ENCODE measurements around the gene GGACT. TPM values are rescaled to one million over a fixed set of nuclear protein-coding genes. Genes with fewer than 3 reads are reported as not detected.

The GGACT gene
- total and polyA plus RNA-seq, 2 experiments from 2014 or later: 0.24 to 1.0 TPM

DNA sequence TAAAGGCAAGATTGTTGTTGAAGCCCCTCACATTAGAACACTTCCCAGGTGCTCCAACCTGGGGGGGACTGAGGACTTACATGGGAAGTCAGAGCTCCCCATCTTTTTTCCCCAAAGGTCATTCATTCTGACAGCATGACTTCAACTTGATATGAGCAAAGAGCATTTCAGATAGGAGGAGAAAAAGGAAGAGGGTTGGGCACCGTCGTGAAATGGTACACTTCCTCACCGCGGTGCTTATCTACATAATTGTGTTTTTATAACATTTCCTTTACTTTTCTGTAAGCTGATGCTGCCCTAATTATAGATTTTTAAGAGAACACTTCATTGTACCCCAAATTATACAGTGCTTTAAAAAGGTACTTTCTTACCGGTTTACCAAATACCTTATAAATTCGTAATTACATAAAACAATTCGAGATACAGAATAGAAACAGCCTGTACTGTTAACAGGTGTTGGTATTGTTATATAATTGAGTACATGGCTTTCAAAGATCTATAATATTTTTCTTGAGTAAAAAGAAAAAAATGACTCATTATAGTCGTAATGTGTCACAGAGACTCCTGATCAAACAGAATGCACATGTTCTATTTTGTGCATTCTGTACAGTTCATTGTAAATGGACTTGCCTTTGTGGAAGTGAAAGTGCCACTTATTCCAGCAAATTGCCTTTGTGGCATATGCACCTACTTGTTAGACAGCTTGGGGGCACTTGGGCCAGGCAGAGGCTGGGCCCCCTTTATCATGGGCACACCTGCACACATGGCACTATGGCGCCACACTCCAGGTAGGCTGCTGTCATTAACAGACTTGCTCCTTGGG lies 81.8 kb downstream of the GGACT start:
- no peaks in the 10 kb centered on the region; the same call in 2 of the 3 replicates for H3K36me3 Mint-ChIP-seq (ENCODE audit: low read depth)
- H3F3A ChIP-seq (replicated peaks; ENCODE audit: low read depth): no peaks in the 10 kb centered on the region; the same call in 1 of the 2 replicates
- H3K9me2 ChIP-seq (ENCODE audit: insufficient read depth): no peaks in the 10 kb centered on the region
- peaks cover 3% of the 10 kb centered on the region for H3K27me3 Mint-ChIP-seq (ENCODE audit: insufficient read depth, low read depth, poor library complexity)
- H4K20me1 ChIP-seq (replicated peaks; ENCODE audit: insufficient read depth): no peaks in the 10 kb centered on the region
- no peaks in the 10 kb centered on the region for H3K79me2 ChIP-seq (replicated peaks; ENCODE audit: insufficient read depth)
- no peak overlapping the region for H3K4me2 ChIP-seq
- DNase-seq (ENCODE audit: low spot score): no peak
- TF ChIP-seq, protein P1, sequence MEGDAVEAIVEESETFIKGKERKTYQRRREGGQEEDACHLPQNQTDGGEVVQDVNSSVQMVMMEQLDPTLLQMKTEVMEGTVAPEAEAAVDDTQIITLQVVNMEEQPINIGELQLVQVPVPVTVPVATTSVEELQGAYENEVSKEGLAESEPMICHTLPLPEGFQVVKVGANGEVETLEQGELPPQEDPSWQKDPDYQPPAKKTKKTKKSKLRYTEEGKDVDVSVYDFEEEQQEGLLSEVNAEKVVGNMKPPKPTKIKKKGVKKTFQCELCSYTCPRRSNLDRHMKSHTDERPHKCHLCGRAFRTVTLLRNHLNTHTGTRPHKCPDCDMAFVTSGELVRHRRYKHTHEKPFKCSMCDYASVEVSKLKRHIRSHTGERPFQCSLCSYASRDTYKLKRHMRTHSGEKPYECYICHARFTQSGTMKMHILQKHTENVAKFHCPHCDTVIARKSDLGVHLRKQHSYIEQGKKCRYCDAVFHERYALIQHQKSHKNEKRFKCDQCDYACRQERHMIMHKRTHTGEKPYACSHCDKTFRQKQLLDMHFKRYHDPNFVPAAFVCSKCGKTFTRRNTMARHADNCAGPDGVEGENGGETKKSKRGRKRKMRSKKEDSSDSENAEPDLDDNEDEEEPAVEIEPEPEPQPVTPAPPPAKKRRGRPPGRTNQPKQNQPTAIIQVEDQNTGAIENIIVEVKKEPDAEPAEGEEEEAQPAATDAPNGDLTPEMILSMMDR (conservative IDR thresholded peaks at IDR 0.05; ENCODE audit: low read depth in 2 of 2): no peak
- TF ChIP-seq ZNF331 (CRISPR knock-in tag; IDR thresholded peaks at IDR 0.05; ENCODE audit: low read depth): no peak
- TF ChIP-seq ZNF114 (CRISPR knock-in tag; IDR thresholded peaks at IDR 0.05): no peak
- no peak for TF ChIP-seq NANOG (IDR thresholded peaks at IDR 0.05; ENCODE audit: borderline replicate concordance)
- no peak for TF ChIP-seq JUNB (IDR thresholded peaks at IDR 0.05; ENCODE audit: unreplicated experiment)
- TF ChIP-seq CREB1 (CRISPR knock-in tag; IDR thresholded peaks at IDR 0.05; ENCODE audit: low read depth): no peak
- no peak for TF ChIP-seq POLR2AphosphoS5 (IDR thresholded peaks at IDR 0.05; ENCODE audit: low read depth)
- no peak for TF ChIP-seq STAT1 (IDR thresholded peaks at IDR 0.05; ENCODE audit: unreplicated experiment)
- TF ChIP-seq, protein P2, sequence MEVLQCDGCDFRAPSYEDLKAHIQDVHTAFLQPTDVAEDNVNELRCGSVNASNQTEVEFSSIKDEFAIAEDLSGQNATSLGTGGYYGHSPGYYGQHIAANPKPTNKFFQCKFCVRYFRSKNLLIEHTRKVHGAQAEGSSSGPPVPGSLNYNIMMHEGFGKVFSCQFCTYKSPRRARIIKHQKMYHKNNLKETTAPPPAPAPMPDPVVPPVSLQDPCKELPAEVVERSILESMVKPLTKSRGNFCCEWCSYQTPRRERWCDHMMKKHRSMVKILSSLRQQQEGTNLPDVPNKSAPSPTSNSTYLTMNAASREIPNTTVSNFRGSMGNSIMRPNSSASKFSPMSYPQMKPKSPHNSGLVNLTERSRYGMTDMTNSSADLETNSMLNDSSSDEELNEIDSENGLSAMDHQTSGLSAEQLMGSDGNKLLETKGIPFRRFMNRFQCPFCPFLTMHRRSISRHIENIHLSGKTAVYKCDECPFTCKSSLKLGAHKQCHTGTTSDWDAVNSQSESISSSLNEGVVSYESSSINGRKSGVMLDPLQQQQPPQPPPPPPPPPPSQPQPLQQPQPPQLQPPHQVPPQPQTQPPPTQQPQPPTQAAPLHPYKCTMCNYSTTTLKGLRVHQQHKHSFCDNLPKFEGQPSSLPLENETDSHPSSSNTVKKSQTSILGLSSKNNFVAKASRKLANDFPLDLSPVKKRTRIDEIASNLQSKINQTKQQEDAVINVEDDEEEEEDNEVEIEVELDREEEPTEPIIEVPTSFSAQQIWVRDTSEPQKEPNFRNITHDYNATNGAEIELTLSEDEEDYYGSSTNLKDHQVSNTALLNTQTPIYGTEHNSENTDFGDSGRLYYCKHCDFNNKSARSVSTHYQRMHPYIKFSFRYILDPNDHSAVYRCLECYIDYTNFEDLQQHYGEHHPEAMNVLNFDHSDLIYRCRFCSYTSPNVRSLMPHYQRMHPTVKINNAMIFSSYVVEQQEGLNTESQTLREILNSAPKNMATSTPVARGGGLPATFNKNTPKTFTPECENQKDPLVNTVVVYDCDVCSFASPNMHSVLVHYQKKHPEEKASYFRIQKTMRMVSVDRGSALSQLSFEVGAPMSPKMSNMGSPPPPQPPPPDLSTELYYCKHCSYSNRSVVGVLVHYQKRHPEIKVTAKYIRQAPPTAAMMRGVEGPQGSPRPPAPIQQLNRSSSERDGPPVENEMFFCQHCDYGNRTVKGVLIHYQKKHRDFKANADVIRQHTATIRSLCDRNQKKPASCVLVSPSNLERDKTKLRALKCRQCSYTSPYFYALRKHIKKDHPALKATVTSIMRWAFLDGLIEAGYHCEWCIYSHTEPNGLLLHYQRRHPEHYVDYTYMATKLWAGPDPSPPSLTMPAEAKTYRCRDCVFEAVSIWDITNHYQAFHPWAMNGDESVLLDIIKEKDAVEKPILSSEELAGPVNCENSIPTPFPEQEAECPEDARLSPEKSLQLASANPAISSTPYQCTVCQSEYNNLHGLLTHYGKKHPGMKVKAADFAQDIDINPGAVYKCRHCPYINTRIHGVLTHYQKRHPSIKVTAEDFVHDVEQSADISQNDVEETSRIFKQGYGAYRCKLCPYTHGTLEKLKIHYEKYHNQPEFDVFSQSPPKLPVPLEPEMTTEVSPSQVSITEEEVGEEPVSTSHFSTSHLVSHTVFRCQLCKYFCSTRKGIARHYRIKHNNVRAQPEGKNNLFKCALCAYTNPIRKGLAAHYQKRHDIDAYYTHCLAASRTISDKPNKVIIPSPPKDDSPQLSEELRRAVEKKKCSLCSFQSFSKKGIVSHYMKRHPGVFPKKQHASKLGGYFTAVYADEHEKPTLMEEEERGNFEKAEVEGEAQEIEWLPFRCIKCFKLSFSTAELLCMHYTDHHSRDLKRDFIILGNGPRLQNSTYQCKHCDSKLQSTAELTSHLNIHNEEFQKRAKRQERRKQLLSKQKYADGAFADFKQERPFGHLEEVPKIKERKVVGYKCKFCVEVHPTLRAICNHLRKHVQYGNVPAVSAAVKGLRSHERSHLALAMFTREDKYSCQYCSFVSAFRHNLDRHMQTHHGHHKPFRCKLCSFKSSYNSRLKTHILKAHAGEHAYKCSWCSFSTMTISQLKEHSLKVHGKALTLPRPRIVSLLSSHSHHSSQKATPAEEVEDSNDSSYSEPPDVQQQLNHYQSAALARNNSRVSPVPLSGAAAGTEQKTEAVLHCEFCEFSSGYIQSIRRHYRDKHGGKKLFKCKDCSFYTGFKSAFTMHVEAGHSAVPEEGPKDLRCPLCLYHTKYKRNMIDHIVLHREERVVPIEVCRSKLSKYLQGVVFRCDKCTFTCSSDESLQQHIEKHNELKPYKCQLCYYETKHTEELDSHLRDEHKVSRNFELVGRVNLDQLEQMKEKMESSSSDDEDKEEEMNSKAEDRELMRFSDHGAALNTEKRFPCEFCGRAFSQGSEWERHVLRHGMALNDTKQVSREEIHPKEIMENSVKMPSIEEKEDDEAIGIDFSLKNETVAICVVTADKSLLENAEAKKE (CRISPR knock-in tag; IDR thresholded peaks at IDR 0.05): no peak
- no peaks in the 10 kb centered on the region for H3K9me3 Mint-ChIP-seq
- H3K27ac ChIP-seq (ENCODE audit: low read depth): no peak overlapping the region
- no peak overlapping the region for H2AFZ ChIP-seq
- peak overlapping the region; percentile 32; the same call in 1 of the 2 replicates for H3K27ac Mint-ChIP-seq
- H3K4me3 Mint-ChIP-seq: no peak overlapping the region
- no peak for ATAC-seq
- H3K4me1 Mint-ChIP-seq: peaks cover 58% of the 10 kb centered on the region
- no peaks in the 10 kb centered on the region for H3K27me3 ChIP-seq (ENCODE audit: insufficient read depth)
- H3K4me3 ChIP-seq: no peak overlapping the region
- H3K4me1 ChIP-seq (ENCODE audit: insufficient read depth): peaks cover 40% of the 10 kb centered on the region
- no peaks in the 10 kb centered on the region for H3K36me3 ChIP-seq (ENCODE audit: insufficient read depth)

Measured in GM23338 (cell line).